OCI-LY1 (cell line): Measurements from ENCODE around the gene WFDC2.

Source experiments
- H2AFZ ChIP-seq: fragments of 200-600 bp; sonication (generic), shearing (Covaris generic); 2 replicates; pipeline ENCODE4 v1.6.0; 2014; ENCODE audit warnings: antibody characterized with exemption, mild to moderate bottlenecking, low read length
- H3F3A ChIP-seq: fragments of 200-600 bp; sonication (generic), shearing (Covaris generic); 2 replicates; pipeline ENCODE4 v1.6.0; 2014; ENCODE audit warnings: mild to moderate bottlenecking, antibody characterized with exemption, low read length, moderate library complexity; ENCODE audit not compliant: insufficient read depth
- H3K27ac ChIP-seq: fragments of 200-600 bp; sonication (generic); 2 replicates; pipeline ENCODE4 v1.5.1; 2014; ENCODE audit warnings: low read length, mixed run types, mild to moderate bottlenecking, low read depth; ENCODE audit not compliant: poor library complexity, severe bottlenecking
- H3K27me3 ChIP-seq: fragments of 200-600 bp; sonication (generic); 2 replicates; pipeline ENCODE4 v1.6.0; 2014; ENCODE audit warnings: antibody characterized with exemption, mild to moderate bottlenecking, low read length, moderate library complexity; ENCODE audit not compliant: insufficient read depth
- H3K36me3 ChIP-seq: fragments of 200-600 bp; sonication (generic); 2 replicates; pipeline ENCODE4 v1.6.1; 2014; ENCODE audit warnings: mild to moderate bottlenecking, antibody characterized with exemption, low read length, moderate library complexity, mixed read lengths; ENCODE audit not compliant: insufficient read depth
- H3K4me1 ChIP-seq: fragments of 200-600 bp; sonication (generic); 2 replicates; pipeline ENCODE4 v1.5.1; 2014; ENCODE audit warnings: mild to moderate bottlenecking, low read length, moderate library complexity; ENCODE audit not compliant: insufficient read depth, severe bottlenecking
- H3K4me2 ChIP-seq: fragments of 200-600 bp; sonication (generic), shearing (Covaris generic); 2 replicates; pipeline ENCODE4 v1.6.1; 2014; ENCODE audit warnings: low read length
- H3K4me3 ChIP-seq: fragments of 200-600 bp; sonication (generic); 2 replicates; pipeline ENCODE4 v1.5.1; 2014; ENCODE audit warnings: low read length, low read depth, mild to moderate bottlenecking, mixed read lengths; ENCODE audit not compliant: poor library complexity, severe bottlenecking
- H3K79me2 ChIP-seq: fragments of 200-600 bp; shearing (Covaris generic); 2 replicates; pipeline ENCODE4 v1.6.1; 2016; ENCODE audit warnings: mixed run types, low read length, mixed read lengths; ENCODE audit not compliant: insufficient read depth
- H3K9ac ChIP-seq: fragments of 200-600 bp; sonication (generic), shearing (Covaris generic); 2 replicates; pipeline ENCODE4 v1.6.1; 2014; ENCODE audit warnings: mild to moderate bottlenecking, low read length, mixed read lengths
- H3K9me2 ChIP-seq: fragments of 200-600 bp; sonication (generic), shearing (Covaris generic); 2 replicates; pipeline ENCODE4 v1.6.1; 2014; ENCODE audit warnings: low read depth, mild to moderate bottlenecking, low read length, mixed read lengths
- H3K9me3 ChIP-seq: fragments of 200-600 bp; shearing (Covaris generic); 2 replicates; pipeline ENCODE4 v1.6.1; 2014; ENCODE audit warnings: low read length, mixed read lengths
- H4K20me1 ChIP-seq: fragments of 200-600 bp; sonication (generic), shearing (Covaris generic); 2 replicates; pipeline ENCODE4 v1.6.0; 2016; ENCODE audit warnings: mild to moderate bottlenecking, low read length; ENCODE audit not compliant: insufficient read depth
- CTCF ChIP-seq: fragments of 200-600 bp; sonication (generic), shearing (Covaris generic); IDR thresholded peaks from 2 replicates; pipeline ENCODE4 v1.5.1; 2017; ENCODE audit warnings: mild to moderate bottlenecking, antibody characterized with exemption, low read length, moderate library complexity, mixed read lengths
- EZH2 ChIP-seq: fragments of 200-600 bp; sonication (generic), shearing (Covaris generic); IDR thresholded peaks from 2 replicates; pipeline ENCODE4 v1.8.0; 2017; ENCODE audit warnings: borderline replicate concordance, mixed run types, mild to moderate bottlenecking, antibody characterized with exemption, low read length, moderate library complexity, mixed read lengths

The WFDC2 gene

DNA sequence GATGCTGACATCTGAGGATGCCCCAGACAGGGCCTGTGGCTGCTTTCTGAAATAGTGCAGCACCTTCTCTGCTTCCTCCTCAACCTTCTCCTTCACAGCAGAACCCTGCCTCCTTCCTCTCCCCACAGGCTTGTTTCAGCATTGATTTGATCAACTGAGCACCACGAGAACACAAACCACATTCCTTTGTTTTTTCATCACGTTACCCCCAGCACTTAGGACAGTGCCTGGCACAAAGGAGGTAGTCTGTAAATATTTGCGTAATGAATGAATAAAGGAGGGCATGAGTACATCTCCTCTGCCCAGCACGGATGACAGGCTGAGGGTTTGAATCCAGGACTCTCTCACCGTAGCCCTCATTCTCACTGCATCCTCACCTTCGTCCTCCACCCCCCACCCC is 21.3 kb upstream of the WFDC2 start:
- TF ChIP-seq CTCF (no peak), EZH2 (no peak)
- Histone ChIP-seq H3K9ac (no peak overlapping the region), H3K9me3 (no peaks in the 10 kb centered on the region), H4K20me1 (no peaks in the 10 kb centered on the region), H3K4me1 (no peaks in the 10 kb centered on the region), H3F3A (no peaks in the 10 kb centered on the region), H3K27ac (no peak overlapping the region), H3K27me3 (no peaks in the 10 kb centered on the region), H3K79me2 (no peaks in the 10 kb centered on the region), H3K36me3 (no peaks in the 10 kb centered on the region), H3K4me2 (no peak overlapping the region), H3K4me3 (no peak overlapping the region), H3K9me2 (no peaks in the 10 kb centered on the region), H2AFZ (no peak overlapping the region)

DNA sequence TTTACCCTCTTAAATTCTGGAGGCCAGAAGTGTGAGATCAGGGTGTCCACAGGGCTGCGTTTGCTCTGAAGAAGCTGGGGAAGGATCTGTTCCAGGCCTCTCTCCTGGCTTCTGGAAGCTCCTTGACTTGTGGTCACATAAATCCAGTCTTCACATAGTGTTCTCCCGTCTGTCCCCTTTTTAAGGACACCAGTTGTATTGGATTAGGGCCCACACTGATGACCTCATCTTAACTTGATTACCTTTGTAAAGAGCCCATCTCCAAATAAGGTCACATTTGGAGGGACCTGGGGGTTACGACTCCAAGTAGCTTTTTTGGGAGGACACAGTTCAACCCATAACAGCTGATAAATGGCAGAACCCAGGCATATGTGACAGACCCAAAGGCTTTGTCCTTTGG is 20.0 kb upstream of the WFDC2 start:
- TF ChIP-seq CTCF, result no peak
- TF ChIP-seq EZH2, result no peak
- H3F3A ChIP-seq, result no peaks in the 10 kb centered on the region
- H3K27me3 ChIP-seq, result no peaks in the 10 kb centered on the region
- no peak overlapping the region for H3K4me3 ChIP-seq
- no peaks in the 10 kb centered on the region for H3K36me3 ChIP-seq
- no peaks in the 10 kb centered on the region for H3K4me1 ChIP-seq
- no peaks in the 10 kb centered on the region for H3K79me2 ChIP-seq
- H3K9me3 ChIP-seq, result no peaks in the 10 kb centered on the region
- H3K27ac ChIP-seq, result no peak overlapping the region
- H3K4me2 ChIP-seq, result no peak overlapping the region
- H2AFZ ChIP-seq, result no peak overlapping the region
- H3K9me2 ChIP-seq, result no peaks in the 10 kb centered on the region
- no peak overlapping the region for H3K9ac ChIP-seq
- H4K20me1 ChIP-seq, result no peaks in the 10 kb centered on the region

DNA sequence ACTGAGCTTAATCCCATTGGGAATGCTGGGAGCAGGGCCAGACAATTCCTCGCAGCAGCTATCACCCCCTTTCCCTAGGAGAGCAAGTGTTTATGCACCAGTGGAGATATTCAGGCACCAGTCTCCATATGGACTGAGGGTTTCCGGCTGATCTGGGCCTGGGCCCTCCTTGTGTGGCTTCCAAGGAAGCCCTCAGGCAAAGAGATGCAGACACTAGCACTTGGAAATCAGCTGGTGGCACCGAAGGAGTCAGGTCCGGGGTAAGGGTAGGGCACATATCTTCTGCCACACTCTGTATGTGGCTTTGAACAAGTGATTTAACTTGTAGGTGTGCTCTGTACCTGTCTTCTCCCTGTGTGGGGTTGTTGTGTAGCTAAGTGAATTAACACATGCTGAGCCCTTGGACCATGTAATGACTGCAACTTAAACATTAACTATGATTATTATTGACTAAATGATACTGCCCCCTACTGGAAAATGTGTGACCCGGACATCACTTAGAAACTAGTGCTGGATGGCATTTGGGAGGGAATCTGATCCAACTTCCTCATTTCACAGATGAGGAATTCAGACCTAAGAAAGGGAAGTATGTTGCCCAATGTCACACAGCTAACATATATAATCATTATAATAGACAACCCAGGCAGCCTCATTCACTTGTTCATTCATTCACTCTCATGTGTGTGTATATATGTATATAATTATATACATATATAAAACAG is 19.3 kb upstream of the WFDC2 start:
- Histone ChIP-seq H3K9ac (no peak overlapping the region), H4K20me1 (no peaks in the 10 kb centered on the region), H3K36me3 (no peaks in the 10 kb centered on the region), H2AFZ (no peak overlapping the region), H3K4me1 (no peaks in the 10 kb centered on the region), H3K9me3 (no peaks in the 10 kb centered on the region), H3K27me3 (no peaks in the 10 kb centered on the region), H3K9me2 (no peaks in the 10 kb centered on the region), H3K4me2 (no peak overlapping the region), H3K79me2 (no peaks in the 10 kb centered on the region), H3F3A (no peaks in the 10 kb centered on the region), H3K4me3 (no peak overlapping the region), H3K27ac (no peak overlapping the region)
- TF ChIP-seq EZH2 (no peak), CTCF (peak; percentile 75)
